ENCODE measurements around the gene LONP2. TPM values are rescaled to one million over a fixed set of nuclear protein-coding genes. Genes with fewer than 3 reads are reported as not detected.

LONP2 gene
- total RNA-seq, 2 donors from 2014 or later = 62.4 to 69.2 TPM

DNA sequence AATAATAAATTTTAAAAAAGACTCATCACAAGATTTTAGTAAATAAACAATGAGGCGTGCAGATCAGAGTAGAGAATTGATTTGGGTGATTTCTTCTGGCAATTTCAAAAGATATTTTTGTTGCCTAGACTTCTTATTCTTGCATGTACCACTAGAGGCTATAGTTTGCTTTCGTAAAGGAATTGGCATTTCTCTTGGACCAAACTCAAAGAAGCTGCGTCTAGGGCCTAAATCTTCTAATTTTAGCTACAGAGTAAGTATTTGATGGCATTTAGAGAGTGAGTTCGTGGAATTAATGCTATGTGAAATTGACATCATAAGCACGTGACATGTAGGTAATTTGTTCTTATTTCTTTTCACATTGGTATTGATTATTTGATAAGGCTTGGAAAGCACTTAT lies 27.6 kb downstream of the LONP2 start:
- no peak overlapping the region for H3K9ac ChIP-seq (ENCODE audit: low read depth in 2 of 2, low read length in 2 of 2)
- H3K36me3 ChIP-seq = no peaks in the 10 kb centered on the region
- intact Hi-C loops (cut with DNase I) = no loop called here
- H3K4me3 ChIP-seq = no peak overlapping the region
- no peak overlapping the region for H3K27ac ChIP-seq
- no peaks in the 10 kb centered on the region for H3K4me1 ChIP-seq
- DNase-seq = no peak
- no peaks in the 10 kb centered on the region for H3K9me3 ChIP-seq
- no peaks in the 10 kb centered on the region for H3K27me3 ChIP-seq
- TF ChIP-seq, protein P1, sequence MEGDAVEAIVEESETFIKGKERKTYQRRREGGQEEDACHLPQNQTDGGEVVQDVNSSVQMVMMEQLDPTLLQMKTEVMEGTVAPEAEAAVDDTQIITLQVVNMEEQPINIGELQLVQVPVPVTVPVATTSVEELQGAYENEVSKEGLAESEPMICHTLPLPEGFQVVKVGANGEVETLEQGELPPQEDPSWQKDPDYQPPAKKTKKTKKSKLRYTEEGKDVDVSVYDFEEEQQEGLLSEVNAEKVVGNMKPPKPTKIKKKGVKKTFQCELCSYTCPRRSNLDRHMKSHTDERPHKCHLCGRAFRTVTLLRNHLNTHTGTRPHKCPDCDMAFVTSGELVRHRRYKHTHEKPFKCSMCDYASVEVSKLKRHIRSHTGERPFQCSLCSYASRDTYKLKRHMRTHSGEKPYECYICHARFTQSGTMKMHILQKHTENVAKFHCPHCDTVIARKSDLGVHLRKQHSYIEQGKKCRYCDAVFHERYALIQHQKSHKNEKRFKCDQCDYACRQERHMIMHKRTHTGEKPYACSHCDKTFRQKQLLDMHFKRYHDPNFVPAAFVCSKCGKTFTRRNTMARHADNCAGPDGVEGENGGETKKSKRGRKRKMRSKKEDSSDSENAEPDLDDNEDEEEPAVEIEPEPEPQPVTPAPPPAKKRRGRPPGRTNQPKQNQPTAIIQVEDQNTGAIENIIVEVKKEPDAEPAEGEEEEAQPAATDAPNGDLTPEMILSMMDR (IDR thresholded peaks at IDR 0.05) = no peak

DNA sequence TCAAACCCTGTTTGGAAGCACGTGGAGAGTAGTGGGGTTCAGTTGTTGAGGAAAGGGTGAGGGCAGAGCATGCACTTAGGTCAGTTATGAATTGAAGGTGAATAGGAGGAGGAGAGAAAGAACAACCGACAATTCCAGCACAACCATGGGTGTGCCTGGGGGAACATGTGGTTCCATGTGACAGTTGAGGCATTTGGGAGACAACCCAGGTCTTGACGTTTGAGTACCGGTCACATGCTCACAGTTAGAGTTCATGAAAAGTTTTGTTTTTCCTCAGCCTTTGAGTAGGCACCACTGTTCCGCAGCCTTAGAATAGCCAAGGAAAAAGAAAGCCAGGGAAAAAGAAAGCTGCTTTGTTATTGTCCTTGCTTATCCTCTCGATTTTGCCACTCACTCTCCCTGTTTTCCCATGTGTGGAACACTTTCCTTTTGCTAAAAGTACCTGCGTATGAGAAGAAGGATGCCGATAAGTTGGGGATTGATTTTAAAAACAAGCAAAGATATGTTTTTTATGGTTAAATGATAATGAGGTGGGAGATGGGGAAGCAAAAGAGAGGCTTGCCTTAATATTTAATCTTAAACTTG lies 28.8 kb downstream of the LONP2 start:
- intact Hi-C loops (cut with DNase I) = no loop called here
- DNase-seq = no peak
- Histone ChIP-seq H3K27me3 (no peaks in the 10 kb centered on the region), H3K9ac (ENCODE audit: low read depth in 2 of 2, low read length in 2 of 2) (no peak overlapping the region), H3K36me3 (no peaks in the 10 kb centered on the region), H3K9me3 (no peaks in the 10 kb centered on the region), H3K4me1 (no peaks in the 10 kb centered on the region), H3K27ac (no peak overlapping the region), H3K4me3 (no peak overlapping the region)
- TF ChIP-seq, protein P1 (IDR thresholded peaks at IDR 0.05) = no peak

DNA sequence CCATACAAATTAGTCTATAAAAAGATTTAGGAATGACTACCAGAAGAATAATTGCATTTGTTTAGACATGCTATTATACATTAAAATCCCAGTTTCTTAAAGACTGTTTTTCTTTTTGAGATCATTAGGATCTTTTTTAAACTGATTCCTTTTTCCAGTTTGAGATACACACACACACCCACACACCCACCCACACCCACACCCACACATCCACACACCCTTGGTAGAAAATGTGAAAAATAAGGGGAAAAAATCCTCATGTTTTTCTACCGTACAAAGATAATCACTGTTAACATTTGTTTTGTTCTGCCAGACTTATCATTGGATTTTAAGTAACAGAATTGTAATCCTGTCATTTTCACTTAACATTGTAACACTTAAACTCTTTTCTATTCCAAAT lies 30.4 kb downstream of the LONP2 start:
- no peaks in the 10 kb centered on the region for H3K9me3 ChIP-seq
- H3K4me1 ChIP-seq = no peaks in the 10 kb centered on the region
- DNase-seq = no peak
- intact Hi-C loops (cut with DNase I) = no loop called here
- no peak overlapping the region for H3K9ac ChIP-seq (ENCODE audit: low read depth in 2 of 2, low read length in 2 of 2)
- TF ChIP-seq, protein P1 (IDR thresholded peaks at IDR 0.05) = no peak
- no peak overlapping the region for H3K4me3 ChIP-seq
- no peak overlapping the region for H3K27ac ChIP-seq
- H3K27me3 ChIP-seq = no peaks in the 10 kb centered on the region
- H3K36me3 ChIP-seq = no peaks in the 10 kb centered on the region

DNA sequence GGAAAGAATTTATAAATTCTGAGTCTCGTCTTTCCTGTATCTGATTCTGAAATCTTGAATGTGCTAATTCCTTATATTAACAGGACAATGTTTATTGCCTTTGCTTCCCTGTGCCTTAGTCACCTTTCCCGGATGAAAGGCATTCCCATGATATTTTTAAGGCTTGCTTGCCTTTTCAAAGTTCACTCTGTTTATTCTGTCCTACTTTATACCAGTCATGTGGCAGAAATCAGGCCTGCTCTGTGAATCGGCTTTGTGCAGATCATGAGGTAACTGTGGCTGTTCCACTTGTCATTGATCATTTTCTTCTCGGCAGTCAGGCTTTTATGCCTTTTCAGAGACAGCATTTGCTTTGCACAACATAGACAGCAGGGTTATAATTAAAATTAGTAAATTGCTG lies 32.0 kb downstream of the LONP2 start:
- Histone ChIP-seq H3K4me1 (no peaks in the 10 kb centered on the region), H3K9me3 (no peaks in the 10 kb centered on the region), H3K9ac (ENCODE audit: low read depth in 2 of 2, low read length in 2 of 2) (no peak overlapping the region), H3K27me3 (no peaks in the 10 kb centered on the region), H3K27ac (no peak overlapping the region), H3K36me3 (no peaks in the 10 kb centered on the region), H3K4me3 (no peak overlapping the region)
- TF ChIP-seq, protein P1 (IDR thresholded peaks at IDR 0.05) = no peak
- no peak for DNase-seq
- intact Hi-C loops (cut with DNase I) = no loop called here

DNA sequence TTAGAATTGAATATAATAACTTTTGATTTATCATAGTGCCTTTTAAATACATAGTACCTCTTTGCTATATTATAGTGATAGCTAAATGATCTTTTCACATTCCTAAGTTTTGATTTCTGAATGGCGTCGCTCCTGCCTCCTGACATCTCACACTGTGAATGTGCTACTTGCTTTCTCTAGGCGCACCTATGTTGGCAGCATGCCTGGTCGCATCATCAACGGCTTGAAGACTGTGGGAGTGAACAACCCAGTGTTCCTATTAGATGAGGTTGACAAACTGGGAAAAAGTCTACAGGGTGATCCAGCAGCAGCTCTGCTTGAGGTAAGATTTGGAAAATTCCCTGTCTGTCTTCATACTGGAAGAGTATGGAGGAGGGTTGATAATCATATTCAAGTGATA lies 33.1 kb downstream of the LONP2 start:
- peak; percentile 26 for DNase-seq
- intact Hi-C loops (cut with DNase I) = no loop called here
- Histone ChIP-seq H3K36me3 (no peaks in the 10 kb centered on the region), H3K4me3 (no peak overlapping the region), H3K27ac (no peak overlapping the region), H3K27me3 (no peaks in the 10 kb centered on the region), H3K9ac (ENCODE audit: low read depth in 2 of 2, low read length in 2 of 2) (no peak overlapping the region), H3K4me1 (no peaks in the 10 kb centered on the region), H3K9me3 (no peaks in the 10 kb centered on the region)
- TF ChIP-seq, protein P1 (IDR thresholded peaks at IDR 0.05) = no peak
